Stimulated activated CD4-positive, alpha-beta T cell treated with anti-CD3 and anti-CD28 coated beads, Interleukin-12 subunit alpha, Interleukin-12 subunit beta, amount 100 ng/mL, for 48 hours (primary cell): ENCODE data around the gene PDAP1.
"Not testable (repeated sequence)": the region's sequence is repeated elsewhere in the genome, so short reads cannot be mapped to it uniquely, and the experiment has no call there.

Source experiments
- DNase-seq, 3 donors: peaks; one replicate each; pipeline ENCODE4 v3.0.0-alpha.2; 2020; ENCODE audit warnings: low read depth in 2 of 3, low spot score in 1 of 3

The PDAP1 gene

GRCh38 chr7:99396418-99397296 lies 11.7 kb downstream of the PDAP1 start:
- DNase-seq: no peak

GRCh38 chr7:99395616-99396327 lies 12.6 kb downstream of the PDAP1 start:
- no peak for DNase-seq

GRCh38 chr7:99394188-99394502 lies 14.3 kb downstream of the PDAP1 start:
- no peak for DNase-seq

GRCh38 chr7:99393355-99394187 lies 14.8 kb downstream of the PDAP1 start:
- no peak for DNase-seq

GRCh38 chr7:99392659-99393354 lies 15.6 kb downstream of the PDAP1 start:
- DNase-seq: peak; percentile 64 to 69 (median 65)

- DNase-seq: no peak
Measured at GRCh38 chr7:99392046-99392445, 16.4 kb downstream of the PDAP1 start.

GRCh38 chr7:99390941-99391602 lies 17.3 kb downstream of the PDAP1 start:
- no peak for DNase-seq

- DNase-seq: no peak
Measured at GRCh38 chr7:99389772-99390171, 18.6 kb downstream of the PDAP1 start.

GRCh38 chr7:99387912-99388311 lies 20.5 kb downstream of the PDAP1 start:
- DNase-seq: no peak

GRCh38 chr7:99387239-99387635 lies 21.2 kb downstream of the PDAP1 start:
- DNase-seq: not testable (repeated sequence)

GRCh38 chr7:99386584-99387238 lies 21.7 kb downstream of the PDAP1 start:
- DNase-seq: no peak

- DNase-seq: no peak
Measured at GRCh38 chr7:99385564-99385963, 22.8 kb downstream of the PDAP1 start.

- no peak for DNase-seq
Measured at GRCh38 chr7:99384523-99384922, 23.9 kb downstream of the PDAP1 start.

GRCh38 chr7:99383791-99384370 lies 24.5 kb downstream of the PDAP1 start:
- no peak for DNase-seq

GRCh38 chr7:99383203-99383602 lies 25.2 kb downstream of the PDAP1 start:
- DNase-seq: no peak

GRCh38 chr7:99381664-99382075 lies 26.7 kb downstream of the PDAP1 start:
- DNase-seq: no peak

GRCh38 chr7:99380823-99381663 lies 27.4 kb downstream of the PDAP1 start:
- peak; percentile 83 to 89 (median 84) for DNase-seq

- DNase-seq: peak; percentile 32 to 49 (median 37)
Measured at GRCh38 chr7:99380032-99380822, 28.2 kb downstream of the PDAP1 start.
